HG03439 (cell line): ENCODE measurements around the gene NEURL4.
"Not testable (repeated sequence)": the region's sequence is repeated elsewhere in the genome, so short reads cannot be mapped to it uniquely, and the experiment has no call there.

Experiments used
- ATAC-seq: cut with Tn5 transposase; IDR thresholded peaks from one replicate; pipeline ENCODE4 v1.9.1; 2021; ENCODE audit warnings: mild to moderate bottlenecking, moderate library complexity; ENCODE audit not compliant: unreplicated experiment

Gene NEURL4

GRCh38 chr17:7347630-7348477 lies 18.7 kb upstream of the NEURL4 start:
- no peak for ATAC-seq

GRCh38 chr17:7346761-7347614 lies 17.9 kb upstream of the NEURL4 start:
- ATAC-seq, result no peak

- ATAC-seq, result no peak
Observed at GRCh38 chr17:7343250-7343649, 14.1 kb upstream of the NEURL4 start.

- ATAC-seq, result no peak
Observed at GRCh38 chr17:7341842-7342241, 12.7 kb upstream of the NEURL4 start.

- ATAC-seq, result no peak
Observed at GRCh38 chr17:7340179-7340578, 11.0 kb upstream of the NEURL4 start.

- not testable (repeated sequence) for ATAC-seq
Observed at GRCh38 chr17:7337600-7337999, 8.5 kb upstream of the NEURL4 start.

- ATAC-seq, result peak; percentile 50
Observed at GRCh38 chr17:7336240-7337175, 7.4 kb upstream of the NEURL4 start, which contains the start of gene ACAP1. Gene ACAP1, plus strand, starts transcription at chr17:7336529. Its CDS starts 206 bp downstream, at chr17:7336735.

GRCh38 chr17:7335765-7336164 lies 6.6 kb upstream of the NEURL4 start:
- not testable (repeated sequence) for ATAC-seq

- ATAC-seq, result no peak
Observed at GRCh38 chr17:7334938-7335538, 5.9 kb upstream of the NEURL4 start.

- not testable (repeated sequence) for ATAC-seq
Observed at GRCh38 chr17:7332600-7333069, 3.5 kb upstream of the NEURL4 start.

GRCh38 chr17:7332111-7332510 lies 3.0 kb upstream of the NEURL4 start:
- no peak for ATAC-seq

GRCh38 chr17:7330638-7331015 lies 1.5 kb upstream of the NEURL4 start:
- ATAC-seq, result no peak

- ATAC-seq, result peak; percentile 43
Observed at GRCh38 chr17:7329997-7330637, 982 bp upstream of the NEURL4 start.

GRCh38 chr17:7329374-7329996 lies 350 bp upstream of the NEURL4 start:
- peak; percentile 61 for ATAC-seq

- ATAC-seq, result no peak
Observed at GRCh38 chr17:7328009-7328408, 1.1 kb downstream of the NEURL4 start.

GRCh38 chr17:7327501-7327900 lies 1.6 kb downstream of the NEURL4 start:
- no peak for ATAC-seq

- no peak for ATAC-seq
Observed at GRCh38 chr17:7327056-7327455, 2.1 kb downstream of the NEURL4 start.

- ATAC-seq, result no peak
Observed at GRCh38 chr17:7326186-7326585, 2.9 kb downstream of the NEURL4 start.

GRCh38 chr17:7325031-7325528 lies 4.1 kb downstream of the NEURL4 start:
- no peak for ATAC-seq
